Glutamatergic neuron (in vitro differentiated cells): ENCODE measurements around the gene HNRNPC. TPM values are rescaled to one million over a fixed set of nuclear protein-coding genes. Genes with fewer than 3 reads are reported as not detected.

Experiments
- DNase-seq: peaks from one replicate; pipeline ENCODE4 v3.0.0; 2022
- H3K27ac Mint-ChIP-seq: one replicate; pipeline ENCODE4 v1.8.0; 2020; ENCODE audit warnings: mild to moderate bottlenecking, mixed read lengths, inconsistent platforms; ENCODE audit not compliant: unreplicated experiment
- H3K27me3 Mint-ChIP-seq: one replicate; pipeline ENCODE4 v1.8.0; 2020; ENCODE audit warnings: mild to moderate bottlenecking, moderate library complexity, mixed read lengths, inconsistent platforms; ENCODE audit not compliant: unreplicated experiment
- H3K36me3 Mint-ChIP-seq: one replicate; pipeline ENCODE4 v1.8.0; 2020; ENCODE audit warnings: mild to moderate bottlenecking, mixed read lengths, inconsistent platforms; ENCODE audit not compliant: unreplicated experiment
- H3K4me1 Mint-ChIP-seq: one replicate; pipeline ENCODE4 v1.8.0; 2020; ENCODE audit warnings: mild to moderate bottlenecking, low read depth, mixed read lengths, inconsistent platforms; ENCODE audit not compliant: unreplicated experiment
- H3K4me3 Mint-ChIP-seq: one replicate; pipeline ENCODE4 v1.8.0; 2020; ENCODE audit warnings: mild to moderate bottlenecking, mixed read lengths, inconsistent platforms; ENCODE audit not compliant: unreplicated experiment
- H3K9me3 Mint-ChIP-seq: one replicate; pipeline ENCODE4 v1.8.0; 2020; ENCODE audit warnings: mild to moderate bottlenecking, moderate library complexity, mixed read lengths, inconsistent platforms; ENCODE audit not compliant: unreplicated experiment
- total RNA-seq: library from RNA; stranded (reverse); fragmentation: NEBNext Ultra II Directional; extraction: Animal tissue kit (Norgen Biotek cat#: 25700); gene quantifications from one replicate; pipeline ENCODE4 v1.2.1, GENCODE V29; 2021; ENCODE audit not compliant: unreplicated experiment
- TF ChIP-seq, protein P1 (sequence below): fragments of 200-600 bp; sonication (generic); IDR thresholded peaks from one replicate; pipeline ENCODE4 v1.5.0; 2021; ENCODE audit not compliant: partially characterized antibody, unreplicated experiment

HNRNPC gene
- total RNA-seq, 1 donor from 2014 or later, result 514 TPM

DNA sequence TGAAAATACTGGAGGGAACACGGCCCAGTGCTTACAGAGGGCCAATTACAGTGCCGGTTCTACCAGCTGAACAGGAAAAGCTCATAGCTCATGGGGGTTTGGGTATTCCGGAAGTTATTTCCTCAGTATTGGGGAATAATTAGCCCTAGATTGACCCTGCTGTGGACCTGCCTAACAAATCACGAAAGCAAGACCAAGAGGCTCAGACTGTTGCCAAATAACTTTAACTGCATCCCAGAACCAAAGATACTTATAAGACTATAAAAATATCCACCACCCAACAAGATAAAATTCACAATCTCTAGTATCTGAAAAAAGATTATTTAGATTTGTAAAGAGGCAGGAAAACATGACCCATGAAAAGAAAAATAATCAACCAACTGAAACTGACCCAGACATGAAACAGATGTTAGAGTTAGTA is 105.4 kb downstream of the HNRNPC start:
- H3K4me1 Mint-ChIP-seq, result no peaks in the 10 kb centered on the region
- no peak overlapping the region for H3K27ac Mint-ChIP-seq
- TF ChIP-seq, protein P1, sequence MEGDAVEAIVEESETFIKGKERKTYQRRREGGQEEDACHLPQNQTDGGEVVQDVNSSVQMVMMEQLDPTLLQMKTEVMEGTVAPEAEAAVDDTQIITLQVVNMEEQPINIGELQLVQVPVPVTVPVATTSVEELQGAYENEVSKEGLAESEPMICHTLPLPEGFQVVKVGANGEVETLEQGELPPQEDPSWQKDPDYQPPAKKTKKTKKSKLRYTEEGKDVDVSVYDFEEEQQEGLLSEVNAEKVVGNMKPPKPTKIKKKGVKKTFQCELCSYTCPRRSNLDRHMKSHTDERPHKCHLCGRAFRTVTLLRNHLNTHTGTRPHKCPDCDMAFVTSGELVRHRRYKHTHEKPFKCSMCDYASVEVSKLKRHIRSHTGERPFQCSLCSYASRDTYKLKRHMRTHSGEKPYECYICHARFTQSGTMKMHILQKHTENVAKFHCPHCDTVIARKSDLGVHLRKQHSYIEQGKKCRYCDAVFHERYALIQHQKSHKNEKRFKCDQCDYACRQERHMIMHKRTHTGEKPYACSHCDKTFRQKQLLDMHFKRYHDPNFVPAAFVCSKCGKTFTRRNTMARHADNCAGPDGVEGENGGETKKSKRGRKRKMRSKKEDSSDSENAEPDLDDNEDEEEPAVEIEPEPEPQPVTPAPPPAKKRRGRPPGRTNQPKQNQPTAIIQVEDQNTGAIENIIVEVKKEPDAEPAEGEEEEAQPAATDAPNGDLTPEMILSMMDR, result no peak
- no peaks in the 10 kb centered on the region for H3K36me3 Mint-ChIP-seq
- H3K4me3 Mint-ChIP-seq, result no peak overlapping the region
- H3K9me3 Mint-ChIP-seq, result peaks cover 2% of the 10 kb centered on the region
- no peak for DNase-seq
- H3K27me3 Mint-ChIP-seq, result no peaks in the 10 kb centered on the region

DNA sequence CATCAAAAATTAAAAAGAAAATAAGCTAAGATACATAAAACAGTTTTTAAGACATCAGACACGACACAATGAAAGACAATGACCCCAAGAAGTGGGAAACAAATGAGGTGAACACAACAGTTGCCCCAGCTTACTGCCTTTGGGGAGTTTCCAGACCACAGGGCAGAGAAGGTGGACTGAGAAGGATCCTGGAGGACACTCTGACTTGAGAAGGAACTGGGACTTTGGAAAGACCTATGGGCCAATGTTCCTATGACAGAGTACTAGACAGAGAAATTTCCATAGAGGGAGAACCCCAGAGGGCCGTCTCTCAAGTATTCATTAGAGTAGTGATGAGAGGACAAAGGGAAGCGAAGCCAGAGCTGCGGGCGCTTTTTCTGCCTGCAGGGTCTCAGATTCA is 107.2 kb downstream of the HNRNPC start:
- TF ChIP-seq, protein P1, result no peak
- Mint-ChIP-seq H3K36me3 (no peaks in the 10 kb centered on the region), H3K27ac (no peak overlapping the region), H3K4me3 (no peak overlapping the region), H3K27me3 (no peaks in the 10 kb centered on the region), H3K9me3 (peaks cover 2% of the 10 kb centered on the region), H3K4me1 (no peaks in the 10 kb centered on the region)
- DNase-seq, result no peak

DNA sequence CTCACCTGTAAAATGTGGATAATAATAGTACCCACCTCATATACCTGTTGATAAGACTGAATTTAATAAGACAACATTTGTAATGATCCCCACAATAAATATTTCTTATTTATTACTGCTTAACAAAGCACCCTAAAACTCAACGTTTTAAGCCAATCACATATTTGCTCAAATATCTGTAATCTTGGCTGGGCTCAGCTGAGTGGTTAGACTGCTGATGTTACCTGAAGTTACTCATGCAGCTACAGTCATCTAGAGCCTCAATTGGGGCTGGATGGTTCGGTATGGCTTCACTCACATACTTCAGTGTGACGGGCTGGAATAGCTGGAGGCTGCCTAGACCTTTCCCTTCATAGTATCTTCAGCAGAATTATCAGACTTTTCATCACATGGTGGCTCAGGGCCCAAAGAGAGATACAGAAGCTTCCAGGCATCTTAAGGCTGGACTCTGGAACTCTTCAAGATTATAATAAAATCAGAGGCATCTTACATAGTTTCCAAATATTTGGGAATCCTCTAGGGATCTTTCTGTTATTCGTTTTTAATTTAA is 109.1 kb downstream of the HNRNPC start:
- Mint-ChIP-seq H3K4me1 (no peaks in the 10 kb centered on the region), H3K4me3 (no peak overlapping the region), H3K27me3 (no peaks in the 10 kb centered on the region), H3K9me3 (peaks cover 2% of the 10 kb centered on the region), H3K27ac (no peak overlapping the region), H3K36me3 (no peaks in the 10 kb centered on the region)
- no peak for DNase-seq
- TF ChIP-seq, protein P1, result no peak

Other genes with a start within 250 kb of the HNRNPC start
- gene NDRG2, start 244.4 kb downstream of the HNRNPC start, total RNA-seq, result 33.1 TPM
- not detected for gene TPPP2, start 239.2 kb downstream of the HNRNPC start, total RNA-seq
- gene RNASE13, start 234.6 kb downstream of the HNRNPC start, total RNA-seq, result not detected
- gene RNASE7, start 227.1 kb downstream of the HNRNPC start, total RNA-seq, result not detected
- gene RNASE8, start 211.6 kb downstream of the HNRNPC start, total RNA-seq, result not detected
- gene ARHGEF40, start 199.1 kb downstream of the HNRNPC start, total RNA-seq, result 42.4 TPM
- gene ZNF219, start 170.8 kb downstream of the HNRNPC start, total RNA-seq, result 103 TPM
- 0.64 TPM for gene TMEM253, start 168.4 kb downstream of the HNRNPC start, total RNA-seq
- not detected for gene OR5AU1, start 113.4 kb downstream of the HNRNPC start, total RNA-seq
- not detected for gene RPGRIP1, start 10.6 kb upstream of the HNRNPC start, total RNA-seq
- 97.6 TPM for gene SUPT16H, start 114.6 kb upstream of the HNRNPC start, total RNA-seq
- gene CHD8, start 186.7 kb upstream of the HNRNPC start, total RNA-seq, result 146 TPM
- 75.2 TPM for gene RAB2B, start 207.5 kb upstream of the HNRNPC start, total RNA-seq
- 63.0 TPM for gene TOX4, start 207.8 kb upstream of the HNRNPC start, total RNA-seq
- 90.0 TPM for gene METTL3, start 241.9 kb upstream of the HNRNPC start, total RNA-seq